Measurements from ENCODE around the gene VSTM2A.
"Not testable (repeated sequence)": the region's sequence is repeated elsewhere in the genome, so short reads cannot be mapped to it uniquely, and the experiment has no call there.

The VSTM2A gene

GRCh38 chr7:54541669-54542625, at the start of gene VSTM2A:
TSS of gene VSTM2A (plus strand) at chr7:54542375. CDS start at chr7:54542731, 356 bp downstream.
- DNase-seq, result no peak

- not testable (repeated sequence) for DNase-seq
These were observed 37.6 kb upstream of the VSTM2A start for GRCh38 chr7:54504531-54504930.

GRCh38 chr7:54529568-54529967, 12.6 kb upstream of the VSTM2A start:
- no peak for DNase-seq

- DNase-seq, result no peak
These were observed 4.1 kb upstream of the VSTM2A start for GRCh38 chr7:54538122-54538521.

GRCh38 chr7:54543051-54543488, 895 bp downstream of the VSTM2A start:
- no peak for DNase-seq

GRCh38 chr7:54544149-54544526, 2.0 kb downstream of the VSTM2A start:
- DNase-seq, result no peak

GRCh38 chr7:54544527-54545240, 2.5 kb downstream of the VSTM2A start:
- DNase-seq, result no peak

- no peak for DNase-seq
These were observed 3.0 kb downstream of the VSTM2A start for GRCh38 chr7:54545241-54545563.

- no peak for DNase-seq
These were observed 4.2 kb downstream of the VSTM2A start for GRCh38 chr7:54546081-54546985.

- DNase-seq, result no peak
These were observed 4.8 kb downstream of the VSTM2A start for GRCh38 chr7:54546986-54547314.

GRCh38 chr7:54550471-54550870, 8.3 kb downstream of the VSTM2A start:
- no peak for DNase-seq

- DNase-seq, result no peak
These were observed 13.9 kb downstream of the VSTM2A start for GRCh38 chr7:54556121-54556520.

- DNase-seq, result no peak
These were observed 17.2 kb downstream of the VSTM2A start for GRCh38 chr7:54559401-54559800.

- DNase-seq, result no peak
These were observed 18.0 kb downstream of the VSTM2A start for GRCh38 chr7:54560198-54560597.

GRCh38 chr7:54560723-54561122, 18.5 kb downstream of the VSTM2A start:
- no peak for DNase-seq

- DNase-seq, result no peak
These were observed 21.2 kb downstream of the VSTM2A start for GRCh38 chr7:54563329-54563916.

- no peak for DNase-seq
These were observed 23.3 kb downstream of the VSTM2A start for GRCh38 chr7:54565432-54565831.

- DNase-seq, result no peak
These were observed 39.3 kb downstream of the VSTM2A start for GRCh38 chr7:54581511-54581910.

GRCh38 chr7:54591404-54592386, 49.5 kb downstream of the VSTM2A start:
- DNase-seq, result no peak

GRCh38 chr7:54596747-54597146, 54.6 kb downstream of the VSTM2A start:
- no peak for DNase-seq

- DNase-seq, result no peak
These were observed 73.4 kb downstream of the VSTM2A start for GRCh38 chr7:54615537-54615936.
